SK-N-SH treated with all-trans-retinoic acid at 6 μM for 48 hours (cell line): ENCODE data around the gene AVL9.

ENCODE experiments used
- ATAC-seq: fragments of 200-7000 bp; cut with Tn5 transposase; 3 replicates; pipeline ENCODE4 v1.9.1; 2020; ENCODE audit warnings: mild to moderate bottlenecking, moderate library complexity
- ARNTL ChIP-seq: fragments of 450-650 bp; formaldehyde crosslinking; IDR thresholded peaks from 2 replicates; pipeline ENCODE4 v1.5.0; 2020; ENCODE audit warnings: low read depth, mild to moderate bottlenecking, moderate library complexity, borderline replicate concordance
- BACH2 ChIP-seq: fragments of 250-450 bp; sonication (Bioruptor Pico); IDR thresholded peaks from 2 replicates; pipeline ENCODE4 v1.9.0; 2021; ENCODE audit warnings: mild to moderate bottlenecking, borderline replicate concordance
- ESRRG ChIP-seq: fragments of 250-450 bp; sonication (Bioruptor Pico); IDR thresholded peaks from 2 replicates; pipeline ENCODE4 v1.6.1; 2021; ENCODE audit warnings: mild to moderate bottlenecking
- GLIS3 ChIP-seq: fragments of 250-450 bp; sonication (Bioruptor Pico); IDR thresholded peaks from 2 replicates; pipeline ENCODE4 v1.5.0; 2020; ENCODE audit warnings: mild to moderate bottlenecking, moderate library complexity
- PATZ1 ChIP-seq: fragments of 250-450 bp; sonication (Bioruptor Pico); IDR thresholded peaks from 2 replicates; pipeline ENCODE4 v1.8.0; 2020; ENCODE audit warnings: mild to moderate bottlenecking, moderate library complexity, borderline replicate concordance
- PPARA ChIP-seq: fragments of 250-450 bp; sonication (Bioruptor Pico); IDR thresholded peaks from 2 replicates; pipeline ENCODE4 v1.5.0; 2020; ENCODE audit warnings: mild to moderate bottlenecking, borderline replicate concordance
- RARB ChIP-seq: fragments of 250-450 bp; sonication (Bioruptor Pico); IDR thresholded peaks from 2 replicates; pipeline ENCODE4 v1.8.0; 2021; ENCODE audit warnings: mild to moderate bottlenecking, moderate library complexity
- SNAI2 ChIP-seq: fragments of 250-450 bp; sonication (Bioruptor Pico); IDR thresholded peaks from 2 replicates; pipeline ENCODE4 v1.5.0; 2020; ENCODE audit warnings: mild to moderate bottlenecking, moderate library complexity
- TCF4 ChIP-seq: fragments of 250-450 bp; sonication (Bioruptor Pico); IDR thresholded peaks from 2 replicates; pipeline ENCODE4 v1.8.0; 2021; ENCODE audit warnings: mild to moderate bottlenecking, moderate library complexity, borderline replicate concordance
- TOX ChIP-seq: fragments of 250-450 bp; sonication (Bioruptor Pico); IDR thresholded peaks from 2 replicates; pipeline ENCODE4 v1.8.0; 2021; ENCODE audit warnings: mild to moderate bottlenecking, moderate library complexity, borderline replicate concordance
- TSHZ2 ChIP-seq: fragments of 250-450 bp; sonication (Bioruptor Pico); IDR thresholded peaks from 2 replicates; pipeline ENCODE4 v1.5.0; 2020; ENCODE audit warnings: mild to moderate bottlenecking, moderate library complexity
- ZC3H10 ChIP-seq: fragments of 250-450 bp; sonication (Bioruptor Pico); IDR thresholded peaks from 2 replicates; pipeline ENCODE4 v1.5.1; 2021; ENCODE audit warnings: mild to moderate bottlenecking, moderate library complexity
- ZFP3 ChIP-seq: fragments of 250-450 bp; sonication (Bioruptor Pico); IDR thresholded peaks from 2 replicates; pipeline ENCODE4 v1.5.0; 2020; ENCODE audit warnings: mild to moderate bottlenecking, moderate library complexity
- ZFP30 ChIP-seq: fragments of 450-650 bp; formaldehyde crosslinking; IDR thresholded peaks from 2 replicates; pipeline ENCODE4 v1.5.0; 2022; ENCODE audit warnings: mild to moderate bottlenecking, moderate library complexity
- ZNF565 ChIP-seq: fragments of 450-650 bp; formaldehyde crosslinking; conservative IDR thresholded peaks from 2 replicates; pipeline ENCODE4 v1.5.0; 2020; ENCODE audit warnings: low read depth, mild to moderate bottlenecking, moderate library complexity
- ZNF70 ChIP-seq: fragments of 450-650 bp; formaldehyde crosslinking; IDR thresholded peaks from 2 replicates; pipeline ENCODE4 v1.5.0; 2020; ENCODE audit warnings: mild to moderate bottlenecking, moderate library complexity
- ZNF8 ChIP-seq: fragments of 450-650 bp; formaldehyde crosslinking; IDR thresholded peaks from 2 replicates; pipeline ENCODE4 v1.5.0; 2020; ENCODE audit warnings: mild to moderate bottlenecking, moderate library complexity
- TF ChIP-seq, protein P1 (sequence below): fragments of 250-450 bp; sonication (Bioruptor Pico); IDR thresholded peaks from 2 replicates; pipeline ENCODE4 v1.5.1; 2020; ENCODE audit warnings: low read depth, mild to moderate bottlenecking, moderate library complexity
- TF ChIP-seq, protein P2 (sequence below): fragments of 250-450 bp; sonication (Bioruptor Pico); IDR thresholded peaks from 2 replicates; pipeline ENCODE4 v1.8.0; 2021; ENCODE audit warnings: low read depth, mild to moderate bottlenecking, moderate library complexity, borderline replicate concordance
- TF ChIP-seq, protein P3 (sequence below): fragments of 250-450 bp; sonication (Bioruptor Pico); IDR thresholded peaks from 2 replicates; pipeline ENCODE4 v1.5.1; 2021; ENCODE audit warnings: mild to moderate bottlenecking, moderate library complexity

The AVL9 gene

GRCh38 chr7:32564542-32564941, 69.3 kb downstream of the AVL9 start:
- TF ChIP-seq ZNF70 (CRISPR knock-in tag): no peak
- TF ChIP-seq, protein P1, sequence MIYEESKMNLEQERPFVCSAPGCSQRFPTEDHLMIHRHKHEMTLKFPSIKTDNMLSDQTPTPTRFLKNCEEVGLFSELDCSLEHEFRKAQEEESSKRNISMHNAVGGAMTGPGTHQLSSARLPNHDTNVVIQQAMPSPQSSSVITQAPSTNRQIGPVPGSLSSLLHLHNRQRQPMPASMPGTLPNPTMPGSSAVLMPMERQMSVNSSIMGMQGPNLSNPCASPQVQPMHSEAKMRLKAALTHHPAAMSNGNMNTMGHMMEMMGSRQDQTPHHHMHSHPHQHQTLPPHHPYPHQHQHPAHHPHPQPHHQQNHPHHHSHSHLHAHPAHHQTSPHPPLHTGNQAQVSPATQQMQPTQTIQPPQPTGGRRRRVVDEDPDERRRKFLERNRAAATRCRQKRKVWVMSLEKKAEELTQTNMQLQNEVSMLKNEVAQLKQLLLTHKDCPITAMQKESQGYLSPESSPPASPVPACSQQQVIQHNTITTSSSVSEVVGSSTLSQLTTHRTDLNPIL (CRISPR knock-in tag): no peak
- no peak for TF ChIP-seq BACH2 (CRISPR knock-in tag)
- TF ChIP-seq PATZ1 (CRISPR knock-in tag): no peak
- TF ChIP-seq ZFP3: no peak
- TF ChIP-seq, protein P2, sequence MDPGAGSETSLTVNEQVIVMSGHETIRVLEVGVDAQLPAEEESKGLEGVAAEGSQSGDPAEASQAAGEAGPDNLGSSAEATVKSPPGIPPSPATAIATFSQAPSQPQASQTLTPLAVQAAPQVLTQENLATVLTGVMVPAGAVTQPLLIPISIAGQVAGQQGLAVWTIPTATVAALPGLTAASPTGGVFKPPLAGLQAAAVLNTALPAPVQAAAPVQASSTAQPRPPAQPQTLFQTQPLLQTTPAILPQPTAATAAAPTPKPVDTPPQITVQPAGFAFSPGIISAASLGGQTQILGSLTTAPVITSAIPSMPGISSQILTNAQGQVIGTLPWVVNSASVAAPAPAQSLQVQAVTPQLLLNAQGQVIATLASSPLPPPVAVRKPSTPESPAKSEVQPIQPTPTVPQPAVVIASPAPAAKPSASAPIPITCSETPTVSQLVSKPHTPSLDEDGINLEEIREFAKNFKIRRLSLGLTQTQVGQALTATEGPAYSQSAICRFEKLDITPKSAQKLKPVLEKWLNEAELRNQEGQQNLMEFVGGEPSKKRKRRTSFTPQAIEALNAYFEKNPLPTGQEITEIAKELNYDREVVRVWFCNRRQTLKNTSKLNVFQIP (CRISPR knock-in tag): no peak
- no peak for TF ChIP-seq PPARA
- TF ChIP-seq GLIS3 (CRISPR knock-in tag): no peak
- TF ChIP-seq RARB (CRISPR knock-in tag): no peak
- TF ChIP-seq ARNTL (CRISPR knock-in tag): no peak
- TF ChIP-seq TOX (CRISPR knock-in tag): no peak
- TF ChIP-seq ZNF565 (CRISPR knock-in tag): no peak
- no peak for TF ChIP-seq ZFP30
- no peak for TF ChIP-seq SNAI2 (CRISPR knock-in tag)
- no peak for TF ChIP-seq TCF4
- no peak for TF ChIP-seq ZNF8 (CRISPR knock-in tag)
- no peak for ATAC-seq

DNA sequence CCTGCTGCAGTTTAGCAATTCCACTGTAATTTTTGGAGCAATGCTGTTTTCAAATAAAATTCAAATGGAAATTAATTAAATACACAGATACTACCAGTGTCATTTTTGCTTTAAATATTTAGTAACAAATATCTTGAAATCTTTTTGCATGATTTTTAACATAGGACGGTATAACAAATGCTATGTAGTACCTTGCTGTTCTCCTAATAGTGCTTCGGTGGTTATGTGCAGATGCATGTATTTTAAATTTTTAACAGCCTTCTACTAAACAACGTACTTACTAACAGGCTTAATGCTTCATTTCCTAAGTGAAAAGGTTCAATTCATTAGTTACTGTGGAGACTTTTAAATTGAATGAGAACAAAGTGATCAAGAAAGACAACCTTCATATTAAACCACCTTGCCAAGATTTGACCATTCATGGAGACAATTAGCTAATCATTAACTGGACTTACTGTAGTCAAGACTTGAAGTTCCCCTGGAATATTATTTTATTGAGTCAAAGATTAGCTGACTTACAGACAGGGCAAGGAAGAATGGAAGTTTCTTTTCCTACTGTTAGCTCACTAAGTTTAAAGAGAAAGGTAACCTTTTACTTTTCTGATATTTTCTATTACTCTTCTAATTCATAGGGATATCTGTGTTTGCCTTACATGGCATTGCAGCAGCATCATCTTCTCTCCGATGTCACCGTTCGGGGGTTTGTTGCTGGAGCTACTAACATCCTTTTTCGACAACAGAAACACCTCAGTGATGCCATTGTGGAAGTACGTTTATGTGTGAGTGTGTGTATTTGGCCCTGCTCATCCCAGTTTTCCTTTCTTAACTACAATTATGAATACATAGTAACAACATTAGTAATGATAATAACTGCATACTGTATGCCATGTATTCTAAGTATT, 74.3 kb downstream of the AVL9 start:
- ATAC-seq: no peak
- TF ChIP-seq TOX (CRISPR knock-in tag) (no peak), ESRRG (no peak), TCF4 (no peak), SNAI2 (CRISPR knock-in tag) (no peak), ZNF70 (CRISPR knock-in tag) (no peak), ZNF8 (CRISPR knock-in tag) (no peak)
- TF ChIP-seq, protein P2 (CRISPR knock-in tag): no peak

GRCh38 chr7:32573110-32573687, 77.9 kb downstream of the AVL9 start:
- TF ChIP-seq ZFP3: no peak
- no peak for TF ChIP-seq ZNF70 (CRISPR knock-in tag)
- TF ChIP-seq, protein P3, sequence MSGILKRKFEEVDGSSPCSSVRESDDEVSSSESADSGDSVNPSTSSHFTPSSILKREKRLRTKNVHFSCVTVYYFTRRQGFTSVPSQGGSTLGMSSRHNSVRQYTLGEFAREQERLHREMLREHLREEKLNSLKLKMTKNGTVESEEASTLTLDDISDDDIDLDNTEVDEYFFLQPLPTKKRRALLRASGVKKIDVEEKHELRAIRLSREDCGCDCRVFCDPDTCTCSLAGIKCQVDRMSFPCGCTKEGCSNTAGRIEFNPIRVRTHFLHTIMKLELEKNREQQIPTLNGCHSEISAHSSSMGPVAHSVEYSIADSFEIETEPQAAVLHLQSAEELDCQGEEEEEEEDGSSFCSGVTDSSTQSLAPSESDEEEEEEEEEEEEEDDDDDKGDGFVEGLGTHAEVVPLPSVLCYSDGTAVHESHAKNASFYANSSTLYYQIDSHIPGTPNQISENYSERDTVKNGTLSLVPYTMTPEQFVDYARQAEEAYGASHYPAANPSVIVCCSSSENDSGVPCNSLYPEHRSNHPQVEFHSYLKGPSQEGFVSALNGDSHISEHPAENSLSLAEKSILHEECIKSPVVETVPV (CRISPR knock-in tag): no peak
- TF ChIP-seq ZC3H10 (CRISPR knock-in tag): no peak
- TF ChIP-seq PPARA: no peak
- no peak for TF ChIP-seq GLIS3 (CRISPR knock-in tag)
- TF ChIP-seq TSHZ2: no peak
- TF ChIP-seq RARB (CRISPR knock-in tag): no peak

More at GRCh38 chr7:32573110-32573687, 77.9 kb downstream of the AVL9 start:
- ATAC-seq: no peak
